GM19372 (cell line): ENCODE results near the gene PTRH2.

Experiments
- ATAC-seq: cut with Tn5 transposase; IDR thresholded peaks from one replicate; pipeline ENCODE4 v1.9.1; 2021; ENCODE audit warnings: mild to moderate bottlenecking, low read depth, moderate library complexity; ENCODE audit not compliant: unreplicated experiment

Gene PTRH2

GRCh38 chr17:59722623-59723022 lies 15.4 kb upstream of the PTRH2 start:
- no peak for ATAC-seq

- ATAC-seq = no peak
Measured at GRCh38 chr17:59719526-59719925, 12.3 kb upstream of the PTRH2 start.

DNA sequence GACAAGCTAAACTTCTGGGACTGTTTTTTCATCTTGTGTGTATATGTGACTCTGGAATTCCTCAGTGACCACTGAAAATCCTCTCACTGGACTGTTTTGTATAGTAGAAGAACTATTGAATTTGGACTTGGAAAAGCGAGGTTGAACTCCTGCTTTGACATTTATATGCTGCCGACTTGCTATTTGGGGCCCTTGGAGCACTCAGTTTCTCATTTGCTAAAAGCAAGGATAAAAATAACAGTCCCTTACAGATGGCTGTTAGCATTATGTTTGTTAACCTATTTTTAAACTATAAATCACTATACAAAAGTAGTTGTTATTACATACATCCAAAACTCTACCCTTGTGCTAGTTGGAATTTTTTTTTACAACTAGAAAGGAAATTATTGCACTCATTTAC lies 9.2 kb upstream of the PTRH2 start:
- no peak for ATAC-seq

- ATAC-seq = no peak
Measured at GRCh38 chr17:59714255-59714654, 7.0 kb upstream of the PTRH2 start.

- ATAC-seq = no peak
Measured at GRCh38 chr17:59712862-59713261, 5.6 kb upstream of the PTRH2 start.

- no peak for ATAC-seq
Measured at GRCh38 chr17:59711936-59712335, 4.7 kb upstream of the PTRH2 start.

DNA sequence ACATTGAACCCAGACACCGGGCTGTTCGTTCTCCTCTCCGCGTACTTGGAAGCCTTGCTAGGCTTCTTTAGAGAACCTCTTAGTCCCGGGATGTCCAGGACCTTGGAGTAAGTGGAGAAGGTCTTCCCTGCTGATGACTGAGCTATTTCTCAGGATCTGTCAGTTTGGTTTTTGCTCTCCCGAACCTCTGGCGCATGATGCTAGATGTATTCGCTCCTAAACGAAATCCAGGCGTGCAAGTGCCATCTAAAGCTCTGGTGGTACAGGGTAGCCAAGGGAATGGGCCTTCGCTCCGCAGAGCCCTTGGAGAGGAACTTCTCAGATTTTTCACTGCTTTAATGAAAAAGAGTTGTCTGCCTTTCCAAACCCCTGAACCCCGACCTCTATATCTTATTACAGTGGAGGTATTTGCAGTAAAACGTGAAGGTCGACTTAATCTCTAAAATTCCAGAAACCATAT lies 771 bp upstream of the PTRH2 start:
- ATAC-seq = no peak

DNA sequence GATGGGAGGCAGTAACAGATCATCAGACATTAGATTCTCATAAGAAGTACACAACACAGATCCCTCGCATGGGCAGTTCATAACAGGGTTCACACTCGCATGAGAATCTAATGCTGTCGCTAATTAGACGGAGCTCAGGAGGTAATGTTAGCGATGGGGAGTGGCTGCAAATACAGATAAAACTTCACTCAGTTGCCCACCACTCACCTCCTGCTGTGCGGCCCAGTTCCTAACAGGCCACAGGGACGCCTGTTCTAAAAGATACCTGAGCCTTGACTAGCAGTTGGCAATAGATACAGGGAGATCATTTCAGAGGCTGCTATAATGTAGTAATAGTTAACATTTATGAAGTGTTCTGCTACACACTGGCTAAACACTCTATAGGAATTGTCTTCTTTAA lies 4.9 kb downstream of the PTRH2 start:
- no peak for ATAC-seq

- ATAC-seq = no peak
Measured at GRCh38 chr17:59699786-59700185, 7.4 kb downstream of the PTRH2 start.

GRCh38 chr17:59699218-59699617 lies 8.0 kb downstream of the PTRH2 start:
- no peak for ATAC-seq

- no peak for ATAC-seq
Measured at GRCh38 chr17:59698143-59698542, 9.1 kb downstream of the PTRH2 start.

DNA sequence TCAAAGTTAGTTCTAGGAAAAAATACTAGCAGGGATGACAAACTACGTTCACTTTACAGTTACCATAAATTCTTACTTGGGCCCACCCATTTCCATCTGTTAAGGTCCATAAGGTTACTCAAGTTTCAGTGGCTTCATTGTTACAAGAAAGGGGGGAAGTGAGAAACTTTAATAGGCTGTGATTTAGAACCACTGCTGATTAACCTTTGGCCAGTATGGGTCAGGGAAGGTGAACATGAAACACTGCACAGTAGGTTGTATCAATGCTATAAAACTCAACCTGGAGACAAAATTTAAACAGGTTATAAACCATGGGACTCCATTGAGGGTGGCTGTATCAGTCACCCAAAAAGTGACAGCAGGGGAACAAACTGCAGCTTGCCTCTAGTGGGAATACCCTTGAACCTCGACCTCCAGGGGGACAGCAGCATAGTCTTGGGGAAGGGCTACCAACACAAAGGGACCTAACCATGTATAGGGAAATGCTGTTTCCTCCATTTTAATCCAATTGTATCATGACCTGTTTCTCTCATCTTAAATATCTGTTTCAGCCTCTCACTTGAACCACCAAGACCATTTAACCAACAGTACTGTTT lies 10.4 kb downstream of the PTRH2 start:
- ATAC-seq = no peak

- no peak for ATAC-seq
Measured at GRCh38 chr17:59695945-59696681, 11.1 kb downstream of the PTRH2 start.

GRCh38 chr17:59694344-59694743 lies 12.9 kb downstream of the PTRH2 start:
- ATAC-seq = no peak

DNA sequence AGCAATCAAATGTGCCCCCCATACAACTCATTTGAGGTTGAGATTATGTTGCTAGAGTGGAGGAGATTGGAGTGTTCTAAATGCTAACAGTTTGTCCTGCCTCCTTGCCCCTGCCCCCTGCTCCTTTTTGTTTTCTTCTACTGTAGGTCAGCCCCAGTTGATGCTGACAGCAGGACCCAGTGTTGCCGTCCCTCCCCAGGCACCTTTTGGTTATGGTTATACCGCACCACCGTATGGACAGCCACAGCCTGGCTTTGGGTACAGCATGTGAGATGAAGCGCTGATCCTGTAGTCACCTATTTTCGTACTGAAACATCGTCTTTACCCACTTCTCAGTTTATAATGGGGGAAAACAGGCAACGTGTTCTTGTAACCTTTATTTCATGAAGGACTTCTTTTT lies 13.6 kb downstream of the PTRH2 start:
- ATAC-seq = no peak

DNA sequence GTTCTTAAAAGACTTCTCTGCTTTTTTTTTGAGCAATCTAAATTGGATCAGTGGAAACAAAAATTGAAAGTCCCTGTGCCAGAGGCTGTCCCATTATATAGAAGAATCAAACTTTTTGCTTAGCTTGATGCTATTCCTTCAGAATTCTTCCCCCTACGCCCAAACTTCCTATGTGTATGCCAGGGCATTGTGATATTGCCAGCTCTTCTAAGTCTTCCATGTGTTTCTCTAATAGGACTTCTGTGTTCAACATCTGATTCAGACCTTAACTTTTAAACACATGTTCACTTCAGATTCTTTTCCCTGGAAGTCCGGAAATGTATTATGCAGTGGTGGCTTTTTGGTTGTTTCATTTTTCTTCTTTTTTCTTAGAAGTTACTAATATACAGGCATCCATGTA lies 18.7 kb downstream of the PTRH2 start:
- ATAC-seq = no peak

DNA sequence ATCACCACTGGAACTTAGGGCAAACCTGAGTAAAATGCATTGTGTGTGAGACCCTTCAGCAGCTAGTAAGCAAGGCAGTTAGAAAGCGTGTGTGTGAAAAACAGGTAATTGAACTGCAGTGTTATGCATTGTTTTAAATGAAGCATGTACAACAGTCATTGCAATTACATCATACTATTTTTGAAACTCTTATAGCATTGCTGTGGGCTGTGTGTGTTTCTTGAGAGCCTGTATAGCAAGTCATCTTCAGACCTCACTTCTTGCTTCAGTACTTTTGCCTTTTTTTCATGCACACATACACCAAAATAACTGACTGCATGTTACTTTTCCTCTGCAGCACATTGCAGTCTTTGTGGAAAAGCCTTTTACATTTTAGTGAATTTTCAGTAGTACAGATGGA lies 19.2 kb downstream of the PTRH2 start:
- ATAC-seq = no peak

GRCh38 chr17:59684967-59685366 lies 22.3 kb downstream of the PTRH2 start:
- ATAC-seq = no peak

GRCh38 chr17:59683283-59683682 lies 23.9 kb downstream of the PTRH2 start:
- no peak for ATAC-seq

DNA sequence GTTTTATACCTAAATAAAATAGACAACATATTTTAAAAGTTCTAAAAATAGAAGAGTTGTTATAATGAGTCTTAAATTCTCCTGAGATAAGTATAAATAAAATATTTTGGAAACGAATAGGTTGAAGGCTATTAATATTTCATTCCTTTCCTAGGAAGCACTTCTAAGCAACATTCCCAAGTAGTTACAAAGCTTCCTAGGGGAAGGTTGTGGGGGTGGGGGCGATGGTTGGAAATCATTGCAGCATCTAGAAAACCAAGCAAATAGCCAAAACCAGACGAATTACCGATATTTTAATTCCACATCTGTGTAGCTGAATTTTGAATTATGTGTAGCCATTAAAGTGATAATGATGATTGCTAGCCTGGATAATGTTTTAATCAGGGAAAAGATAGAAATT lies 26.9 kb downstream of the PTRH2 start:
- ATAC-seq = no peak

DNA sequence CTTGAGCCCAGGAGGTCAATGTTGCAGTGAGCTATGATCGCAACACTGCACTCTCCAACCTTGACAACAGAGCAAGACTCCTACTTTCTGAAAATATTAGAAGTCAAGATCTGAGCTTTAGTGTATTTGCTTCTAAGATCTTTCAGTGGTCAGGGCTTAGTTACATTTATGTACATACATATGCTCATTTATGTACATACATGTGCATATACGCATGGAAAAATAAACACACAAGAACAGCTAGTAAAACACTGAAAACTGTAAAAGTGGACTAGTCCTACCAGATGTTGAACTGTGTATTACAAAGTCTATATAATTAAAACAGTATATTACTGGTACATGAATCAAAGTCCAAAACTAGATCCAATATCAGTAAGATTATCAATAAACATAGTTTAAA lies 28.3 kb downstream of the PTRH2 start:
- ATAC-seq = no peak

- no peak for ATAC-seq
Measured at GRCh38 chr17:59676716-59677115, 30.5 kb downstream of the PTRH2 start.
